CD4-positive, alpha-beta T cell treated with Interleukin-21 for 1 hour (primary cell): ENCODE measurements around the gene KLHL1.

Experiments
- DNase-seq: peaks from one replicate; pipeline ENCODE4 v3.0.0-alpha.2; 2020

The KLHL1 gene

DNA sequence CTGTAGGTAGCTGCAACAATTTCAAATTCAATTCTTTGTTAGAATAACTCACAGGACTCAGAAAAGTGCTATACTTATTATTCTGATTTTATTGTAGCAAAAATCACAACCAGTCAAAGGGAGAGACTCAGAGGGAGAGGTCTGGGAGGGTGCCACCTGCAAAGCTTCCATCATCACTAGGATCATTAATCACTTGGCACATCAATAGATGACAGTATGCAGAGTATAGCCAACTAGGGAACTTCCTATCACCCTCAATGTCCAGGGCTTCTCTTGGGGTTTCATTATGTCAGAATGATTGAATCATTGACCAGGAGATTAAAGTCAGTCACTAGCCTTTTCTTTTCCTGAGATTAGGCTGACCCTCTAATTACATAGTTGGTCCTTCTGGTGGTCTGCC lies 432.0 kb downstream of the KLHL1 start:
- no peak for DNase-seq

GRCh38 chr13:69660155-69660554 lies 448.1 kb downstream of the KLHL1 start:
- DNase-seq = no peak

- no peak for DNase-seq
Observed at GRCh38 chr13:69657676-69658075, 450.6 kb downstream of the KLHL1 start.

- no peak for DNase-seq
Observed at GRCh38 chr13:69654392-69654791, 453.9 kb downstream of the KLHL1 start.
